Measurements from ENCODE around the gene MYH7B.

MYH7B gene

DNA sequence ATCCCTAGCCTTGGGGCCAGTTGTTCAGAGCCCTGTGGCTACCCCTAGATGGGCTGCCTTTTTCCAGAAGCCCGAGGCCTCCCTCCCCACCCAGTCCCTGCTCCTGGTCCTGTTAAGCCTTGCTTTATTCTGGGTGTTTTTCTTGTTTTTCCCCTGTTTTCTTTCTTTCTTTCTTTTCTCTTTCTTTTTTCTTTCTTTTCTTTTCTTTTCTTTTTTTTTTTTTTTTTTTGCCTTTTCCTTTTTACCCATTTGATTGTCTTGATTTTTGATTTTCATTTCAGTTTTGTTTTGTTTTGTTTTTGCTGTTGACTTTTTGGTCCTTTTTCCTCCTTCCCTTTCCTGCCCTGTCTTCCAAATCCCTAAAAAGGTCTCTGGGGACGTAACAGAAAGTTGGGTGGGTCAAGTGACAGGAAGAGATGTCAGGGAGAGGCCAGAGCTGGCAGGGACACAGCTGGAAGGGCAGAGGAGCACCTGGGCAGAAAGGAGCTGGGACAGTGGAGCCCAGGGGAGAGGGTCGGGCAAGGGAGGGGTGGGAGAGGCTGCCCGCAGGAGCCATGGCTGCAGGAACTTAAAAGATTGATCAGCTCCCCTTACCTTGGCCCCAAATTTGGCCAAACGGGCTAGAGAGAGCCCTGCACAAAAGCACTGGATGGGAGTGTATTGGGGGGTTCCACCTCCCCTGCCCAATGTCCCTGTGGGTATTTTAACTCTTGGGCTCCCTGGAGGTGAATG, 27.6 kb downstream of the MYH7B start:
- no peak overlapping the region for H3K4me3 ChIP-seq (ENCODE audit: low read depth, low read length)
- TF ChIP-seq, protein P1, sequence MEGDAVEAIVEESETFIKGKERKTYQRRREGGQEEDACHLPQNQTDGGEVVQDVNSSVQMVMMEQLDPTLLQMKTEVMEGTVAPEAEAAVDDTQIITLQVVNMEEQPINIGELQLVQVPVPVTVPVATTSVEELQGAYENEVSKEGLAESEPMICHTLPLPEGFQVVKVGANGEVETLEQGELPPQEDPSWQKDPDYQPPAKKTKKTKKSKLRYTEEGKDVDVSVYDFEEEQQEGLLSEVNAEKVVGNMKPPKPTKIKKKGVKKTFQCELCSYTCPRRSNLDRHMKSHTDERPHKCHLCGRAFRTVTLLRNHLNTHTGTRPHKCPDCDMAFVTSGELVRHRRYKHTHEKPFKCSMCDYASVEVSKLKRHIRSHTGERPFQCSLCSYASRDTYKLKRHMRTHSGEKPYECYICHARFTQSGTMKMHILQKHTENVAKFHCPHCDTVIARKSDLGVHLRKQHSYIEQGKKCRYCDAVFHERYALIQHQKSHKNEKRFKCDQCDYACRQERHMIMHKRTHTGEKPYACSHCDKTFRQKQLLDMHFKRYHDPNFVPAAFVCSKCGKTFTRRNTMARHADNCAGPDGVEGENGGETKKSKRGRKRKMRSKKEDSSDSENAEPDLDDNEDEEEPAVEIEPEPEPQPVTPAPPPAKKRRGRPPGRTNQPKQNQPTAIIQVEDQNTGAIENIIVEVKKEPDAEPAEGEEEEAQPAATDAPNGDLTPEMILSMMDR (IDR thresholded peaks at IDR 0.05; ENCODE audit: low read depth, low read length) = no peak

DNA sequence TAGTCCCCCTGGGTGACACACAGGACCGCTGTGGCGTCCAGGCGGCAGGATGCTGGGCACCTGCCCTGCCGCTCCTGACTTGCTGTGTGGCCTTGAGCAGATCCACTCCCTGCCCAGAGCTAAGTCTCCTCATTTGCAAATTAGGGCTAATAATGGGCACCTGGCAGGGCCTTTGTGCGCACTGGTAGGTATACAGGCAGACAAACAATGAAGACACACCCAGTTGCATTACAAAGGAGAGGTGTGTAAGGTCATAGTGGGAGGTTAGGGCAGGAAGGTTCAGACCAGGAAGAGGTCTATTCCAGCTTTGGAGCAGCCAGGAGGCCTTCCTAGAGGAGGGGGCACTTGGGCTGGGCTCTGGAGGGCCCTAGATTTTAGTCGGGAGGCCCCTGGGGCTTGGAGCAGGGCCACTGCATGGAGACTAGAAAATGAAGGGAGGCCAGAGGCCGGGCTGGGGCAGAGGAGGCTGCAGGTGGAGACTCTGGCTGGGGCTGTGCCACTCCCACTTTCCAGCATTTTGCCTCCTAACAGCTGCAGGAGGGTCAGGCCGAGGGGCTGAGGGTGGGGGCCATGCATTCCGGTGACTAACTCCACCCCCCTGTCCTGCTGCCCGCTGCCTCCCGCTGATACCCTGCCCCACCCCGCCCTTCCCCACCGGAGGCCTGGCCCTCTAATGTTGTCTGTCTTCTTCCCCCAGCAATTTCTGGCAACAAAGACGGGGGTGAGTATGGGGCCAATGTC, 28.5 kb downstream of the MYH7B start:
- TF ChIP-seq, protein P1 (IDR thresholded peaks at IDR 0.05; ENCODE audit: low read depth, low read length) = no peak
- H3K4me3 ChIP-seq (ENCODE audit: low read depth, low read length) = no peak overlapping the region

DNA sequence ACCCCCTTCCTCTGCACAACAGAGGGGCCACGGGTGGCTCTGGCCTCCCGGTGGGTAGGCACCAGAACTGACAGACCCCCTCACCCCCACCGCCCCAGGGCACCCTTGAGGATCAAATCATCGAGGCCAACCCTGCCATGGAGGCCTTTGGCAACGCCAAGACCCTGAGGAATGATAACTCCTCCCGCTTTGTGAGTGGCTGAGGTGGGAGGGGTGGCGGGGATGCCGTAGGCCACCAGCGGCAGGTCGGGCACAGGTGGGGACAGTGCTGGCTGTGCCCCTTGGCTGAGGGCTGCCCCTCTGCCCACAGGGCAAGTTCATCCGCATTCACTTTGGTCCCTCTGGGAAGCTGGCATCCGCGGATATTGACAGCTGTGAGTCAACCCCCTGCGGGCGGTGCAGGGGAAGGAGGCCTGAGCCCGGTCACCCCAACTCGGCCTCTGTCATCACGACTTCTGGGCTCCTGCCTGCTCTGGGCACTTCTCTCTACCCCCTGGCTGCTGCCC, 29.1 kb downstream of the MYH7B start:
- no peak overlapping the region for H3K4me3 ChIP-seq (ENCODE audit: low read depth, low read length)
- TF ChIP-seq, protein P1 (IDR thresholded peaks at IDR 0.05; ENCODE audit: low read depth, low read length) = no peak

DNA sequence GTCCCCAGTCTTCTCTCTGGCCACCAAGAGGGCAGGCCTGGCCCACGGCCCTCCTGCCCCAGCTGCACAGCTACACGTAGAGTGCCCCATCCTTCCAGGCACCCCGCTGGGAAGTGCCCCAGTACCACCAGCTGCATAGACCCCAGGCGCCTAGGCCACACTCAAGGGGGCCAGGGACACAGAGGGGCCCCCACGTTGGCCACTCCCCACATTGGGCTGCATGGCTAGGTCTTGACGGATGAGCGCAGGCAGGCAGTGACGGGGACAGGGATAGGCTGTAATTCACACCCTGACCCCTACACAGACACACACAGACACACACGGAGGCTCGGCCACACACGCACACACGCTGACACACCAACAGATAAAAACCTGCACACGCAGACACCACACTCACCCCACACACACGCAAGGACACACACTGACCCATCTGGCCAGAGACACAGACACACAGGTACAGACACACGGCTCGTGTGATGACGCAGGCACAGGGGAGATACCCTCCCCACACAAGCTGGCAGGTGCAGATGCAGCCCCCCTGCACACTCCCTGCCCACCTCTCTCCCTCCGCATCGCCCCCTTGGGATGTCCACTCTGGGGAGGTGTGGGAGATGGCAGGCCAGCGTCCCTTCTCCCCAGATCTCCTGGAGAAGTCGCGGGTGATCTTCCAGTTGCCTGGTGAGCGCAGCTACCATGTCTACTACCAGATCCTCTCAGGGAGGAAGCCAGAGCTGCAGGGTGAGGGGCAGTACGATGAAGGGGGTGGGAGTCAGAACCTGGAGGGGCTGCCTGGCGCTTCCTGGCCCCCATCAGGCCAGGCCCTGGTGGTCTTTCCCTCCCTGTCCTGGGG, 30.0 kb downstream of the MYH7B start:
- TF ChIP-seq, protein P1 (IDR thresholded peaks at IDR 0.05; ENCODE audit: low read depth, low read length) = no peak
- no peak overlapping the region for H3K4me3 ChIP-seq (ENCODE audit: low read depth, low read length)

DNA sequence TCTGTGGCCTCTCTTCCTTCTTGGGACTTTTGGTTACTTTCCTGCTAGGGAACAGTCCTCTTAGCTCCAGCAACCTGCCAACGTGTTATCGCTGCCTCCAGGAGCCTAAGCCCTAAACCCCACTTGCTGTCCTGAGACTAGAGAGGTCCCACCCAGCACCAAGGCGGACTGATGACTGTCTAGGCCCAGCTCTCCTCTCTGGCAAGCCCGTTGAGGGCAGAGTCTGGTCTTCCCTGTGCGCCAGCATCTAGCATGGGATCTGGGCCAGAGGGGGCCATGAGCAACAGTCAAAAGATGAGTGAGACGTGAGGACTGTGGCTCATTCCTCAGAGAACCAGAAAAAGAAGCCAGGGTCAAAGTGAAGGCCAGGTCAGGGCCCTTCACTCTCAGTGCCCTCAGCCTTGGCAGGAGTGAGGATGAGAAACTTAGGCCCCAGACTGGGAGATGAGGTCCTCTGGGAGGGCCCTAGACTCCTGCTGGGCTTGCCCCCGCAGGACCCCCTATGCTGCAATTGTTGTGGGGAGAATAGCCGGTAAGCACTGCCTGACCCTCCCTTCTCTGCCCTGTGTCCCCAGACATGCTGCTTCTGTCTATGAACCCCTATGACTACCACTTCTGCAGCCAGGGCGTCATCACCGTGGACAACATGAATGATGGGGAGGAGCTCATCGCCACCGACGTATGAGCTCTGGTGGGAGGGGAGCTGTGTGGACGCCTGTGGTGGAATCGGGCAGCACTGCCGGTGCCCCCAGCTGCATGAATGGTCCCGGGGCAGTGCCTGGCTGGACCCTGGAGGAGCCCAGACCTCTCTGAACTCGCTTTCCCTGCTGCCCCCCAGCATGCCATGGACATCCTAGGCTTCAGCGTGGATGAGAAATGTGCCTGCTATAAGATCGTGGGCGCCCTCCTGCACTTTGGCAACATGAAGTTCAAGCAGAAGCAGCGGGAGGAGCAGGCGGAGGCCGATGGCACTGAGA, 30.9 kb downstream of the MYH7B start:
- TF ChIP-seq, protein P1 (IDR thresholded peaks at IDR 0.05; ENCODE audit: low read depth, low read length) = no peak
- H3K4me3 ChIP-seq (ENCODE audit: low read depth, low read length) = no peak overlapping the region
